GM19328 (cell line): ENCODE results near the gene TTC3.

Experiments
- ATAC-seq: cut with Tn5 transposase; IDR thresholded peaks from one replicate; pipeline ENCODE4 v1.9.1; 2021; ENCODE audit warnings: mild to moderate bottlenecking, moderate library complexity; ENCODE audit not compliant: unreplicated experiment

Gene TTC3

DNA sequence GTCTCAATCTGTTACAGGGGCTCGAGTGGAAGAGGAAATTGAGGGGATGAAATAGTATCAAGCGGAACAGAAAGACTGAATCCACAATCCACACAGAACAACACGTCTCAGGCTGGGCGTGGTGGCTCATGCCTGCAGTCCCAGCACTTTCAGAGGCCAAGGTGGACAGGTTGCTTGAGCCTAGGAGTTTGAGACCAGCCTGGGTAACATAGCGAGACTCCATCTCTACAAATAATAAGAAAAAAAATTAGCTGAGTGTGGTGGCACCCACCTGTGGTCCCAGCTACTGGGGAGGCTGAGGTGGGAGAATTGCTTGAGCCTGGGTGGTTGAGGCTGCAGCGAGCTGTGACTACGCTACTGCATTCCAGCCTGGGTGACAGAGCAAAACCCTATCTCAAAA, 168.4 kb downstream of the TTC3 start:
- ATAC-seq: no peak

GRCh38 chr21:37243961-37244360, 170.9 kb downstream of the TTC3 start:
- ATAC-seq: no peak

DNA sequence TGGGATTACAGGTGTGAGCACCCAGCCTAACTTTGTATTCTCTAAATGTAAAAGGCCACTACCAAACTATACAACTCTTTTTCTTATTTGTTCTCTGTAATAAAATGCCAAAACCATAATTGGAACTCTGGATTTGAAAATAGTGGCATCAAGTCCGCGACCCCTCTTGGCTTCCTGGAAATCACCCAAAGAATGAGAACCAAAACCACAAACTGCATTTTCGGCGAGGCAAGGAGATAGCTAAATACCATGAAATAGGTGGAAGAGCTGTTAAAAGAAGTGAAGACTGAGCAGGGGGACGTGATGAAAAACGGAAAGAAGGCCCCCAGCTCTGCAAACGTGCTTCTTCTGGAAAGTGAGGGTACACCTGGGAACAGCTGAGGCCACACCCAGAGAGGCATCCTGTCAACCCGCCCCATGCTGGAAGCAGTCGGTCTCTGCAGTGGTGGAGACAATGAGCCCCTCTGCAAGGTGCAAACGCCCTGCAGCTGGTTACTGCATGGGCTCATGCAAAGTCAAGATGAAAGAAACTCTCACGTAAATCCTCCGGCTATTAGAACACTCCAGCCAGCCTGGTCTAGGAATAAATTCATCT, 171.5 kb downstream of the TTC3 start:
- ATAC-seq: no peak

GRCh38 chr21:37245151-37245550, 172.1 kb downstream of the TTC3 start:
- ATAC-seq: no peak

- ATAC-seq: no peak
Observed at GRCh38 chr21:37248298-37248697, 175.2 kb downstream of the TTC3 start.

- ATAC-seq: no peak
Observed at GRCh38 chr21:37249112-37249904, 176.3 kb downstream of the TTC3 start.

- ATAC-seq: no peak
Observed at GRCh38 chr21:37251294-37251634, 178.2 kb downstream of the TTC3 start.
